ENCODE data around the gene EZR.

Gene EZR

GRCh38 chr6:158737082-158737709, 82.0 kb downstream of the EZR start:
- DNase-seq (ENCODE audit: low read depth in 3 of 3, low spot score in 1 of 3): no peak

GRCh38 chr6:158735009-158735408, 84.2 kb downstream of the EZR start:
- DNase-seq (ENCODE audit: low read depth in 3 of 3, low spot score in 1 of 3): no peak

- no peak for DNase-seq (ENCODE audit: low read depth in 3 of 3, low spot score in 1 of 3)
Measured at GRCh38 chr6:158730541-158730907, 88.6 kb downstream of the EZR start.

- no peak for DNase-seq (ENCODE audit: low read depth in 3 of 3, low spot score in 1 of 3)
Measured at GRCh38 chr6:158729906-158730540, 89.1 kb downstream of the EZR start.

- DNase-seq (ENCODE audit: low read depth in 3 of 3, low spot score in 1 of 3): no peak
Measured at GRCh38 chr6:158725704-158726103, 93.5 kb downstream of the EZR start.

GRCh38 chr6:158722176-158722729, 96.9 kb downstream of the EZR start:
- no peak for DNase-seq (ENCODE audit: low read depth in 3 of 3, low spot score in 1 of 3)

- DNase-seq (ENCODE audit: low read depth in 3 of 3, low spot score in 1 of 3): no peak
Measured at GRCh38 chr6:158718461-158719046, 100.6 kb downstream of the EZR start.

GRCh38 chr6:158717341-158718330, 101.5 kb downstream of the EZR start:
- DNase-seq (ENCODE audit: low read depth in 3 of 3, low spot score in 1 of 3): no peak

Measured in stimulated activated CD4-positive, alpha-beta T cell treated with anti-CD3 and anti-CD28 coated beads, TNF-alpha, amount 100 ng/mL, for 1 hour (primary cell).